GM19455 (cell line): ENCODE results near the gene DNAH9.

Experiments used
- ATAC-seq: cut with Tn5 transposase; IDR thresholded peaks from one replicate; pipeline ENCODE4 v1.9.1; 2021; ENCODE audit not compliant: unreplicated experiment

DNAH9 gene

GRCh38 chr17:11668618-11669017 lies 70.3 kb downstream of the DNAH9 start:
- no peak for ATAC-seq

GRCh38 chr17:11671126-11671525 lies 72.9 kb downstream of the DNAH9 start:
- no peak for ATAC-seq

GRCh38 chr17:11682646-11683045 lies 84.4 kb downstream of the DNAH9 start:
- no peak for ATAC-seq

- no peak for ATAC-seq
These were observed 92.4 kb downstream of the DNAH9 start for GRCh38 chr17:11690681-11691080.

- ATAC-seq: no peak
These were observed 94.4 kb downstream of the DNAH9 start for GRCh38 chr17:11692688-11693087.

- no peak for ATAC-seq
These were observed 95.0 kb downstream of the DNAH9 start for GRCh38 chr17:11693284-11693683.

GRCh38 chr17:11700668-11701067 lies 102.4 kb downstream of the DNAH9 start:
- no peak for ATAC-seq

- ATAC-seq: no peak
These were observed 103.6 kb downstream of the DNAH9 start for GRCh38 chr17:11701911-11702310.

GRCh38 chr17:11704041-11704440 lies 105.8 kb downstream of the DNAH9 start:
- no peak for ATAC-seq

GRCh38 chr17:11705111-11705510 lies 106.8 kb downstream of the DNAH9 start:
- no peak for ATAC-seq

- no peak for ATAC-seq
These were observed 109.3 kb downstream of the DNAH9 start for GRCh38 chr17:11707586-11707985.

GRCh38 chr17:11712456-11712855 lies 114.2 kb downstream of the DNAH9 start:
- ATAC-seq: no peak

GRCh38 chr17:11719203-11719602 lies 120.9 kb downstream of the DNAH9 start:
- ATAC-seq: no peak

- no peak for ATAC-seq
These were observed 121.6 kb downstream of the DNAH9 start for GRCh38 chr17:11719856-11720255.

GRCh38 chr17:11720816-11721215 lies 122.5 kb downstream of the DNAH9 start:
- no peak for ATAC-seq

- ATAC-seq: no peak
These were observed 132.5 kb downstream of the DNAH9 start for GRCh38 chr17:11730747-11731146.

- ATAC-seq: no peak
These were observed 138.5 kb downstream of the DNAH9 start for GRCh38 chr17:11736613-11737312.

GRCh38 chr17:11737313-11737679 lies 139.0 kb downstream of the DNAH9 start:
- ATAC-seq: no peak

- no peak for ATAC-seq
These were observed 139.9 kb downstream of the DNAH9 start for GRCh38 chr17:11738151-11738550.

GRCh38 chr17:11739351-11739750 lies 141.1 kb downstream of the DNAH9 start:
- ATAC-seq: no peak

GRCh38 chr17:11739848-11740247 lies 141.6 kb downstream of the DNAH9 start:
- no peak for ATAC-seq

GRCh38 chr17:11742886-11743285 lies 144.6 kb downstream of the DNAH9 start:
- ATAC-seq: no peak

GRCh38 chr17:11744696-11745095 lies 146.4 kb downstream of the DNAH9 start:
- ATAC-seq: no peak
